GM21528 (cell line): Measurements from ENCODE around the gene DMGDH.

Source experiments
- ATAC-seq: cut with Tn5 transposase; IDR thresholded peaks from one replicate; pipeline ENCODE4 v1.9.1; 2021; ENCODE audit warnings: mild to moderate bottlenecking, moderate library complexity; ENCODE audit not compliant: unreplicated experiment, low FRiP score

DMGDH gene

GRCh38 chr5:79074641-79075040, 5.2 kb upstream of the DMGDH start:
- no peak for ATAC-seq

- no peak for ATAC-seq
Observed at GRCh38 chr5:79070350-79070667, 835 bp upstream of the DMGDH start.

- no peak for ATAC-seq
Observed at GRCh38 chr5:79062436-79062835, 7.0 kb downstream of the DMGDH start.

GRCh38 chr5:79059674-79060073, 9.8 kb downstream of the DMGDH start:
- no peak for ATAC-seq

GRCh38 chr5:79056847-79057246, 12.6 kb downstream of the DMGDH start:
- no peak for ATAC-seq

- no peak for ATAC-seq
Observed at GRCh38 chr5:79055017-79055416, 14.5 kb downstream of the DMGDH start.

- no peak for ATAC-seq
Observed at GRCh38 chr5:79053321-79053720, 16.2 kb downstream of the DMGDH start.

GRCh38 chr5:79050498-79050897, 19.0 kb downstream of the DMGDH start:
- ATAC-seq: no peak

- no peak for ATAC-seq
Observed at GRCh38 chr5:79048437-79048836, 21.0 kb downstream of the DMGDH start.

- no peak for ATAC-seq
Observed at GRCh38 chr5:79047199-79047598, 22.3 kb downstream of the DMGDH start.

GRCh38 chr5:79042188-79042587, 27.3 kb downstream of the DMGDH start:
- ATAC-seq: no peak

- ATAC-seq: no peak
Observed at GRCh38 chr5:79036769-79037168, 32.7 kb downstream of the DMGDH start.

- ATAC-seq: no peak
Observed at GRCh38 chr5:79035237-79035636, 34.2 kb downstream of the DMGDH start.

GRCh38 chr5:79032782-79033181, 36.7 kb downstream of the DMGDH start:
- ATAC-seq: no peak

GRCh38 chr5:79032031-79032695, 37.3 kb downstream of the DMGDH start:
- ATAC-seq: no peak

GRCh38 chr5:79031485-79031867, 38.0 kb downstream of the DMGDH start:
- no peak for ATAC-seq

- no peak for ATAC-seq
Observed at GRCh38 chr5:79030663-79031484, 38.6 kb downstream of the DMGDH start.

- no peak for ATAC-seq
Observed at GRCh38 chr5:79025054-79025472, 44.4 kb downstream of the DMGDH start.

- ATAC-seq: no peak
Observed at GRCh38 chr5:79023947-79024346, 45.5 kb downstream of the DMGDH start.

GRCh38 chr5:79023348-79023747, 46.1 kb downstream of the DMGDH start:
- ATAC-seq: no peak

- ATAC-seq: no peak
Observed at GRCh38 chr5:79022771-79023170, 46.7 kb downstream of the DMGDH start.

- no peak for ATAC-seq
Observed at GRCh38 chr5:79021753-79022152, 47.7 kb downstream of the DMGDH start.
